H1 (cell line): ENCODE results near the gene TECPR2. TPM values are rescaled to one million over a fixed set of nuclear protein-coding genes. Genes with fewer than 3 reads are reported as not detected.

Source experiments
- HDAC2 ChIP-seq, 2 experiments: fragments of 300-600 bp in 1 of 2; sonication (generic) in 1 of 2; IDR thresholded peaks; 2 replicates each; pipeline ENCODE4 v1.6.1; 2011 to 2012; ENCODE audit warnings: low read depth in 2 of 2, low read length in 2 of 2, mild to moderate bottlenecking in 2 of 2, moderate library complexity in 2 of 2, borderline replicate concordance in 1 of 2, inconsistent platforms in 1 of 2
- POLR2A ChIP-seq, 2 experiments: IDR thresholded peaks; 1 replicate in 1 of 2; 2 replicates in 1 of 2; pipeline ENCODE4 v1.6.1; 2011; ENCODE audit warnings: low read depth in 2 of 2, low read length in 2 of 2, mild to moderate bottlenecking in 2 of 2; ENCODE audit errors: control extremely low read depth in 1 of 2
- POLR2AphosphoS5 ChIP-seq: IDR thresholded peaks from 2 replicates; pipeline ENCODE4 v1.6.1; 2011; ENCODE audit warnings: low read depth, low read length
- RBBP5 ChIP-seq: IDR thresholded peaks from 2 replicates; pipeline ENCODE4 v1.7.1; 2012; ENCODE audit warnings: low read depth, mild to moderate bottlenecking, inconsistent platforms, low read length, moderate library complexity, borderline replicate concordance
- SUZ12 ChIP-seq: fragments of 200-600 bp; sonication (generic); IDR thresholded peaks from 2 replicates; pipeline ENCODE4 v1.6.1; 2012; ENCODE audit warnings: mild to moderate bottlenecking, inconsistent platforms, low read length, moderate library complexity, mixed read lengths
- TBP ChIP-seq: IDR thresholded peaks from 2 replicates; pipeline ENCODE4 v1.6.1; 2011; ENCODE audit warnings: low read depth, low read length, improper control_type of control experiment
- TEAD4 ChIP-seq: IDR thresholded peaks from 2 replicates; pipeline ENCODE4 v1.6.1; 2012; ENCODE audit warnings: low read depth, low read length, inconsistent platforms, mixed read lengths
- YY1 ChIP-seq: IDR thresholded peaks from 2 replicates; pipeline ENCODE4 v1.6.1; 2011; ENCODE audit warnings: low read depth, mild to moderate bottlenecking, low read length
- polyA plus RNA-seq, 7 experiments: library from polyadenylated mRNA; depleted of rRNA in 3 of 7; stranded (reverse) in 5 of 7; unstranded in 2 of 7; fragments of >200 nt in 5 of 7; fragments of 200-250 nt in 2 of 7; gene quantifications; 1 replicate in 5 of 7; 2 replicates in 1 of 7; 4 replicates in 1 of 7; pipeline versions ENCODE4 v1.2.1 to v1.2.3, GENCODE V29; 2011 to 2013; ENCODE audit warnings: missing spikeins in 2 of 7, mixed read lengths in 2 of 7
- total RNA-seq: library from RNA; stranded (reverse); fragmentation: NEBNext Ultra II Directional; extraction: Animal tissue kit (Norgen Biotek cat#: 25700); gene quantifications from 2 replicates; pipeline ENCODE4 v1.2.1, GENCODE V29; 2021
- TF ChIP-seq, protein P1 (sequence below): IDR thresholded peaks from 2 replicates; pipeline ENCODE4 v1.6.1; 2012; ENCODE audit warnings: inconsistent platforms

The TECPR2 gene
- total and polyA plus RNA-seq, 2 of the 8 experiments (the other 6 are each of a cell fraction or from before 2014, with no cell fraction given) = 6.8 to 19.4 TPM

DNA sequence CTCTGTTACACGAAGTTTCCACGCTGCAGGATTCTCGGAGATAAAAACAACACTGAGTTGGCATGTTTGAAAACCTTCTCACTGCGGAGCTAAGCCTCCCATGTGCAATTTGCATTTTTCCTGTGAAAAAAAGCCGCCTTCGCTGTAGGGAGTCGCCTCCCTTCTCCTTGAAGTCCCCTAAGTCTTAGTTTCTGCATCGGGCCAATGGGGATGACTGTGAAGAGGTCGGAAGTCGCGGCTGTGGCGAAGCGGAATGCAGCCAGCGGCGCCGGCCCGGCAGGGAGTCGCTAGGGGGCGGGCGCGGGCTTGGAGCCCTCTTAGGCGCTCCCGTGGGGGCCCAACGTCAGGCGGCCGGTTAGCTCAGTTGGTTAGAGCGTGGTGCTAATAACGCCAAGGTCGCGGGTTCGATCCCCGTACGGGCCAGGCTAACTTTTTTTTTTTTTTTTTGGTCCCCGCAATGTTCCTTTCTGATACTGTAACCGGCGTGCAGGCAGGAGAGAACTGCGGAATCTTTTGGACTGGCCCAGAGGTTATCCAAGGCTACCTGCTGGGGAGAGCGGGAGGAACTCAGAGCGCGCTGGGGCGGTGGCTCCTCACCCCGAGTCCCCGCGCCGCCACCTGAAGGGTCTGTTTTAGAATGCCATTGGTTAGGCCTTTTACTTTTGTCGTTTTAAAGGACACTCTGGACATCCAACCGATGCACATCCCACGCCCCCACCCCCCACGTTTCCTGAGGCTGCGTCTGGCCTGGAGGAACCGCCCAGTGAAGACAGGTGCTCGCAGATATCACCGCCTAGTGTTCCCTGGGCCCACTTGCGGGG, 45.8 kb upstream of the TECPR2 start (continued):
- peak; percentile 93 for TF ChIP-seq TEAD4
- TF ChIP-seq YY1 = no peak
- TF ChIP-seq, protein P1, sequence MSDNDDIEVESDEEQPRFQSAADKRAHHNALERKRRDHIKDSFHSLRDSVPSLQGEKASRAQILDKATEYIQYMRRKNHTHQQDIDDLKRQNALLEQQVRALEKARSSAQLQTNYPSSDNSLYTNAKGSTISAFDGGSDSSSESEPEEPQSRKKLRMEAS = peak; percentile 41; the same call in 1 of the 2 replicates
- TF ChIP-seq RBBP5 = peak; percentile 80; the same call in 1 of the 2 replicates
- no peak for TF ChIP-seq SUZ12
- no peak for TF ChIP-seq POLR2AphosphoS5
- TF ChIP-seq HDAC2 (IDR thresholded peaks at IDR 0.05; ENCODE audit: borderline replicate concordance in 1 of 2, low read depth in 2 of 2, low read length in 2 of 2) = peak in 1 of 2 experiments; percentile 65; a peak in 1 of 4 replicates
- TF ChIP-seq POLR2A (IDR thresholded peaks at IDR 0.05; ENCODE audit: control extremely low read depth in 1 of 2, low read depth in 2 of 2, low read length in 2 of 2) = peak in 1 of 2 experiments; percentile 53; a peak in 2 of 3 replicates
- peak; percentile 100 for TF ChIP-seq TBP
- TF ChIP-seq, all 59 proteins: peak for 25
